Neural cell (in vitro differentiated cells): ENCODE results near the gene RAPGEF2. TPM values are rescaled to one million over a fixed set of nuclear protein-coding genes. Genes with fewer than 3 reads are reported as not detected.

Experiments used
- H2AFZ ChIP-seq: fragments of 200-600, 300-800 bp; sonication (generic), shearing (Covaris generic); 2 replicates; pipeline ENCODE4 v1.6.0; 2014; ENCODE audit warnings: low read depth, mild to moderate bottlenecking, antibody characterized with exemption, low read length, moderate library complexity
- H3F3A ChIP-seq: fragments of 200-600 bp; shearing (Covaris generic); 2 replicates; pipeline ENCODE4 v1.6.1; 2016; ENCODE audit warnings: mild to moderate bottlenecking, moderate library complexity, mixed read lengths, antibody characterized with exemption, low read length; ENCODE audit not compliant: insufficient read depth, poor library complexity, severe bottlenecking
- H3K27ac ChIP-seq: fragments of 200-600, 300-800 bp; sonication (generic), shearing (Covaris generic); 2 replicates; pipeline ENCODE4 v1.5.1; 2014; ENCODE audit warnings: mild to moderate bottlenecking, low read length, moderate library complexity
- H3K27me3 ChIP-seq: fragments of 300-800, 200-600 bp; sonication (generic), shearing (Covaris generic); 2 replicates; pipeline ENCODE4 v1.6.0; 2014; ENCODE audit warnings: mild to moderate bottlenecking, low read depth, low read length, moderate library complexity; ENCODE audit not compliant: insufficient read depth
- H3K36me3 ChIP-seq: fragments of 300-800, 200-600 bp; sonication (generic), shearing (Covaris generic); 2 replicates; pipeline ENCODE4 v1.5.1; 2014; ENCODE audit warnings: mild to moderate bottlenecking, antibody characterized with exemption, low read length, moderate library complexity; ENCODE audit not compliant: insufficient read depth
- H3K4me2 ChIP-seq: fragments of 300-800, 200-600 bp; sonication (generic), shearing (Covaris generic); 2 replicates; pipeline ENCODE4 v1.6.0; 2014; ENCODE audit warnings: mild to moderate bottlenecking, low read length
- H3K4me3 ChIP-seq: fragments of 300-800, 200-600 bp; sonication (generic), shearing (Covaris generic); 2 replicates; pipeline ENCODE4 v1.5.1; 2014; ENCODE audit warnings: mild to moderate bottlenecking, low read length, moderate library complexity
- H3K79me2 ChIP-seq: fragments of 200-600 bp; shearing (Covaris generic); replicated peaks from 2 replicates; pipeline ENCODE4 v1.6.0; 2014; ENCODE audit warnings: mild to moderate bottlenecking, low read length, moderate library complexity; ENCODE audit not compliant: insufficient read depth
- H3K9ac ChIP-seq: fragments of 300-800, 200-600 bp; sonication (generic), shearing (Covaris generic); 2 replicates; pipeline ENCODE4 v1.6.1; 2016; ENCODE audit warnings: mild to moderate bottlenecking, low read length, mixed read lengths
- H3K9me2 ChIP-seq: fragments of 200-600 bp; shearing (Covaris generic); 2 replicates; pipeline ENCODE4 v1.6.1; 2016; ENCODE audit warnings: mild to moderate bottlenecking, low read length, mixed read lengths; ENCODE audit not compliant: insufficient read depth
- H3K9me3 ChIP-seq: fragments of 200-600, 300-800 bp; sonication (generic), shearing (Covaris generic); 2 replicates; pipeline ENCODE4 v1.6.1; 2016; ENCODE audit warnings: mild to moderate bottlenecking, mixed run types, low read length, moderate library complexity, mixed read lengths
- H4K20me1 ChIP-seq: fragments of 200-600 bp; shearing (Covaris generic); 2 replicates; pipeline ENCODE4 v1.6.1; 2016; ENCODE audit warnings: mild to moderate bottlenecking, mixed run types; ENCODE audit not compliant: insufficient read depth
- CTCF ChIP-seq: fragments of 450-650 bp; IDR thresholded peaks from 2 replicates; pipeline ENCODE4 v1.5.1; 2014; ENCODE audit warnings: antibody characterized with exemption, mild to moderate bottlenecking, moderate library complexity; ENCODE audit not compliant: poor library complexity, severe bottlenecking
- EP300 ChIP-seq: fragments of 450-650 bp; conservative IDR thresholded peaks from 2 replicates; pipeline ENCODE4 v1.6.1; 2014; ENCODE audit warnings: antibody characterized with exemption, mild to moderate bottlenecking, moderate library complexity; ENCODE audit not compliant: poor library complexity, severe bottlenecking
- EZH2 ChIP-seq: fragments of 200-600, 300-800 bp; shearing (Covaris generic), sonication (generic); IDR thresholded peaks from 2 replicates; pipeline ENCODE4 v1.6.1; 2014; ENCODE audit warnings: antibody characterized with exemption, low read length, borderline replicate concordance, mild to moderate bottlenecking; ENCODE audit not compliant: insufficient read depth, poor library complexity, severe bottlenecking
- MXI1 ChIP-seq: fragments of 450-650 bp; conservative IDR thresholded peaks from 2 replicates; pipeline ENCODE4 v1.6.1; 2014; ENCODE audit warnings: antibody characterized with exemption, mild to moderate bottlenecking; ENCODE audit not compliant: poor library complexity, severe bottlenecking
- POLR2AphosphoS5 ChIP-seq: IDR thresholded peaks from 2 replicates; pipeline ENCODE4 v1.6.1; 2012
- RAD21 ChIP-seq: fragments of 450-650 bp; conservative IDR thresholded peaks from 2 replicates; pipeline ENCODE4 v1.6.1; 2014; ENCODE audit warnings: antibody characterized with exemption, mild to moderate bottlenecking, moderate library complexity
- REST ChIP-seq: IDR thresholded peaks from 2 replicates; pipeline ENCODE4 v1.6.1; 2012; ENCODE audit warnings: borderline replicate concordance
- SMC3 ChIP-seq: fragments of 450-650 bp; conservative IDR thresholded peaks from 2 replicates; pipeline ENCODE4 v1.6.1; 2014; ENCODE audit warnings: antibody characterized with exemption, mild to moderate bottlenecking, moderate library complexity; ENCODE audit not compliant: poor library complexity
- TAF1 ChIP-seq: IDR thresholded peaks from 2 replicates; pipeline ENCODE4 v1.6.1; 2012; ENCODE audit warnings: low read depth
- polyA plus RNA-seq: library from polyadenylated mRNA; depleted of rRNA; stranded (reverse); fragments of >200 nt; gene quantifications from 2 replicates; pipeline ENCODE4 v1.2.3, GENCODE V29; 2014
- small RNA-seq, 3 experiments: library from RNA; depleted of rRNA; stranded (forward); fragments of <200 nt; gene quantifications; one replicate each; pipeline ENCODE3, GENCODE V24; 2012

RAPGEF2 gene
- polyA plus RNA-seq, 1 donor from 2014 or later, result 134 TPM

- Histone ChIP-seq H3K27ac (no peak overlapping the region), H3K4me3 (no peak overlapping the region), H3K9me3 (no peaks in the 10 kb centered on the region), H3K9ac (no peak overlapping the region), H3K4me2 (no peak overlapping the region), H3K36me3 (no peaks in the 10 kb centered on the region), H2AFZ (no peak overlapping the region), H3K9me2 (no peaks in the 10 kb centered on the region), H3F3A (no peaks in the 10 kb centered on the region), H4K20me1 (no peaks in the 10 kb centered on the region), H3K79me2 (no peaks in the 10 kb centered on the region), H3K27me3 (no peaks in the 10 kb centered on the region)
- TF ChIP-seq CTCF (no peak), TAF1 (no peak)
Measured at GRCh38 chr4:159401226-159401712, 298.4 kb downstream of the RAPGEF2 start.

GRCh38 chr4:159401791-159402380 lies 299.0 kb downstream of the RAPGEF2 start:
- TF ChIP-seq MXI1, result no peak
- no peak for TF ChIP-seq CTCF
- no peak for TF ChIP-seq EZH2
- TF ChIP-seq EP300, result no peak
- TF ChIP-seq RAD21, result no peak
- TF ChIP-seq TAF1, result no peak
- no peak for TF ChIP-seq POLR2AphosphoS5
- TF ChIP-seq REST, result no peak
- no peak for TF ChIP-seq SMC3
- Histone ChIP-seq H3K27ac (no peak overlapping the region), H3F3A (no peaks in the 10 kb centered on the region), H4K20me1 (no peaks in the 10 kb centered on the region), H3K4me3 (no peak overlapping the region), H3K4me2 (no peak overlapping the region), H3K27me3 (no peaks in the 10 kb centered on the region), H3K9ac (no peak overlapping the region), H3K79me2 (no peaks in the 10 kb centered on the region), H3K9me3 (no peaks in the 10 kb centered on the region), H3K9me2 (no peaks in the 10 kb centered on the region), H2AFZ (no peak overlapping the region), H3K36me3 (no peaks in the 10 kb centered on the region)

Small RNA genes within 50 kb of the gene (small RNA-seq; reads per million reads assigned to genes)
- 0 reads per million in 3 experiments for gene AC074344.1
- gene MIR3688-1, result 0 to 0.46 (median 0) reads per million in 3 experiments
- 0 to 1.2 (median 0) reads per million in 3 experiments for gene RF00019
